Loucy (cell line): ENCODE measurements around the gene RBM15B.

Experiments used
- CTCF ChIP-seq: fragments of 200-600 bp; sonication (generic); conservative IDR thresholded peaks from 2 replicates; pipeline ENCODE4 v1.5.1; 2014; ENCODE audit warnings: mild to moderate bottlenecking, antibody characterized with exemption, low read length
- EZH2phosphoT487 ChIP-seq: fragments of 200-600 bp; IDR thresholded peaks from 2 replicates; pipeline ENCODE4 v1.6.1; 2018; ENCODE audit warnings: antibody characterized with exemption, mild to moderate bottlenecking, moderate library complexity, borderline replicate concordance

- TF ChIP-seq CTCF (no peak), EZH2phosphoT487 (no peak)
These were observed 2.5 kb downstream of the RBM15B start for GRCh38 chr3:51393564-51393963.
